ENCODE measurements around the gene MYPOP. TPM values are rescaled to one million over a fixed set of nuclear protein-coding genes. Genes with fewer than 3 reads are reported as not detected.

The MYPOP gene
- total and polyA plus RNA-seq, 2 donors (not counting 3 experiments of a cell fraction or from before 2014, with no cell fraction given): 3.9 to 9.0 TPM

DNA sequence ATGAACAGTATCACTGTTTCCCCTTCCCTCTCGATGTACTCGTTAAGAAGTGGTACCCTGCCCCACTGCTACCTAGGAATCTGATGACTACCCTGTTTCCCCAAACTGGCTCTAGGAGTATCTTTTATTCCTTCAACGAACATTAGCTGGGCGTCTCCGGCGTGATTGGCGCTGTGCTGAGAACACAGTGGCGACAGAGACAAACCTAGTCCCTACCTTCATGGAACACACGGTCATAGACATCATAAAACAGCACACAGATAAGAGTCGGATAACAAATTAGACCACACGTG is 40.2 kb downstream of the MYPOP start:
- Histone ChIP-seq H3K9ac (replicated peaks; ENCODE audit: extremely low read depth, insufficient read depth, low read length) (peak overlapping the region; percentile 68), H2AFZ (ENCODE audit: low read depth, low read length) (peak overlapping the region; percentile 76), H3K9me3 (replicated peaks; ENCODE audit: control insufficient read depth, insufficient read depth, low read length) (no peaks in the 10 kb centered on the region), H3K79me2 (ENCODE audit: control insufficient read depth, insufficient read depth, low read length) (peaks cover 33% of the 10 kb centered on the region), H3K4me2 (ENCODE audit: insufficient read depth, low read length) (peak overlapping the region; percentile 71), H3K27ac (ENCODE audit: insufficient read depth, low read depth, low read length) (peak overlapping the region; percentile 53), H3K4me3 (replicated peaks in 1 of 3; ENCODE audit: insufficient read depth in 1 of 3, low read depth in 1 of 3, low read length in 3 of 3) (peak overlapping the region; percentile 49 to 90 (median 86)), H4K20me1 (replicated peaks; ENCODE audit: control insufficient read depth, extremely low read depth, insufficient read depth, low read length) (no peaks in the 10 kb centered on the region), H3K4me1 (ENCODE audit: control insufficient read depth, extremely low read depth, insufficient read depth, low read length) (peaks cover 4% of the 10 kb centered on the region), H3K36me3 (ENCODE audit: control insufficient read depth in 2 of 2, extremely low read depth in 1 of 2, insufficient read depth in 2 of 2, low read length in 2 of 2) (peaks cover 2 to 6% of the 10 kb centered on the region in 2 experiments), H3K9me1 (replicated peaks; ENCODE audit: control insufficient read depth, extremely low read depth, insufficient read depth, low read length) (no peaks in the 10 kb centered on the region), H3K27me3 (ENCODE audit: control insufficient read depth in 2 of 2, insufficient read depth in 2 of 2, low read length in 2 of 2) (peaks cover 20 to 22% of the 10 kb centered on the region in 2 experiments)
- FAIRE-seq: no peak
- ChIA-PET CTCF (interaction anchor here (1.8 kb wide), 1 partner anchor 154 kb away, joined by 6 read pairs; no protein-coding TSS in a partner anchor), POLR2A (no interaction called here)
- dilution Hi-C loops (cut with MboI; ENCODE audit: extremely low pct_ligation_motif_present, low sequenced_read_pairs): no loop called here
- BruUV-seq (replicated peaks): TSS peak; percentile 49
- DNase-seq (ENCODE audit: low read depth, low spot score): no peak
- intact Hi-C loops (cut with micrococcal nuclease): no loop called here
- TF ChIP-seq JUN (IDR thresholded peaks at IDR 0.05; ENCODE audit: borderline replicate concordance, insufficient read depth, insufficient read length, low read depth): no peak
- TF ChIP-seq, protein P1, sequence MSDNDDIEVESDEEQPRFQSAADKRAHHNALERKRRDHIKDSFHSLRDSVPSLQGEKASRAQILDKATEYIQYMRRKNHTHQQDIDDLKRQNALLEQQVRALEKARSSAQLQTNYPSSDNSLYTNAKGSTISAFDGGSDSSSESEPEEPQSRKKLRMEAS (IDR thresholded peaks at IDR 0.05; ENCODE audit: insufficient read depth, insufficient read length): no peak

DNA sequence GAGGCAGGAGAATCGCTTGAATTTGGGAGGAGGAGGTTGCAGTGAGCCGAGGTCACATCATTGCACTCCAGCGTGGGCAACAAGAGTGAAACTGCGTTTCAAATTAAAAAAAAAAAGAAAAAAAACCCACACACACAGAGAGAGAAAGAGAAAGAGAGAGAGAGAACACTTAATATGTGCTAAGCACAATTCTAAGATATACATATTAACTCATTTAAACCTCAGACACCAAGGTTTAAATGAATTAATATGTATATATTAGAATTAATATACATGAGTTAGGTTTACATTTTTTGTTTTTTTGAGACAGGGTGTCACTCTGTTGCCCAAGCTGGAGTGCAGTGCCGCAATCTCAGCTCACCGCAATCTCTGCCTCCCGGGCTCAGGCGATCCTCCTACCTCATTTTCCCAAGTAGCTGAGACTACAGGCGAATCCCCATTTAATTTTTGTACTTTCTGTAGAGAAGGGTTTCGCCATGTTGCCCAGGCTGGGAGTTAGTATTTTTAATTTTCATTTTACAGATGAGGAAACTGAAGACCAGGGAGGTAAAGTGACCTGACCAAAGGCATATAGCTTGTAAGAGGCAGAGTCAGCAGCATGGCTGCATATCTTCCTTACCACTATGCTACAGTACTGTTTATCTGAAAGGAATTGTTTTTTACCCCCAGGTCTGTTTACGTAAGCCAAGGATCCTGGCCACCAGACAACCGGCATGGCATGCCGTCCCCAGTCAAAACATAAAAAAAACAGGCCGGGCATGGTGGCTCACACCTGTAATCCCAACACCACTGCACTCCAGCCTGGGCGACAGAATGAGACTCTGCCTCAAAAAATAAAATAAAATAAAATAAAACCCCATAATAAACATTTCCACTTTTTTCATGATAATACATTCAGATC is 41.8 kb downstream of the MYPOP start:
- CTCF ChIA-PET: no interaction called here
- peaks cover 41% of the 10 kb centered on the region for H3K79me2 ChIP-seq (ENCODE audit: control insufficient read depth, insufficient read depth, low read length)
- FAIRE-seq: peak; percentile 37

More for the DNA sequence above, 41.8 kb downstream of the MYPOP start:
- H3K27me3 ChIP-seq (ENCODE audit: control insufficient read depth in 2 of 2, insufficient read depth in 2 of 2, low read length in 2 of 2): peaks cover 15 to 18% of the 10 kb centered on the region in 2 experiments
- no peaks in the 10 kb centered on the region for H4K20me1 ChIP-seq (replicated peaks; ENCODE audit: control insufficient read depth, extremely low read depth, insufficient read depth, low read length)
- H3K36me3 ChIP-seq (ENCODE audit: control insufficient read depth in 2 of 2, extremely low read depth in 1 of 2, insufficient read depth in 2 of 2, low read length in 2 of 2): peaks cover 2 to 6% of the 10 kb centered on the region in 2 experiments
- no peaks in the 10 kb centered on the region for H3K9me1 ChIP-seq (replicated peaks; ENCODE audit: control insufficient read depth, extremely low read depth, insufficient read depth, low read length)
- TF ChIP-seq, protein P1 (IDR thresholded peaks at IDR 0.05; ENCODE audit: insufficient read depth, insufficient read length): no peak
- no peak for TF ChIP-seq POLR2A (IDR thresholded peaks at IDR 0.05; ENCODE audit: low read depth, low read length)
- TF ChIP-seq EZH2 (IDR thresholded peaks at IDR 0.05; ENCODE audit: borderline replicate concordance, low read depth, low read length, severe bottlenecking): no peak
- TF ChIP-seq POLR2AphosphoS5 (IDR thresholded peaks at IDR 0.05; ENCODE audit: insufficient read depth, low read depth, low read length): no peak
- no peak for TF ChIP-seq FOS (IDR thresholded peaks at IDR 0.05; ENCODE audit: borderline replicate concordance, insufficient read depth, low read length)
- no peak for TF ChIP-seq JUN (IDR thresholded peaks at IDR 0.05; ENCODE audit: borderline replicate concordance, insufficient read depth, insufficient read length, low read depth)
- TF ChIP-seq GATA2 (IDR thresholded peaks at IDR 0.05; ENCODE audit: insufficient read depth, insufficient read length, low read depth, low read length): no peak
- no peak for TF ChIP-seq MYC (IDR thresholded peaks at IDR 0.05; ENCODE audit: low read depth, low read length)
- TF ChIP-seq, protein P2, sequence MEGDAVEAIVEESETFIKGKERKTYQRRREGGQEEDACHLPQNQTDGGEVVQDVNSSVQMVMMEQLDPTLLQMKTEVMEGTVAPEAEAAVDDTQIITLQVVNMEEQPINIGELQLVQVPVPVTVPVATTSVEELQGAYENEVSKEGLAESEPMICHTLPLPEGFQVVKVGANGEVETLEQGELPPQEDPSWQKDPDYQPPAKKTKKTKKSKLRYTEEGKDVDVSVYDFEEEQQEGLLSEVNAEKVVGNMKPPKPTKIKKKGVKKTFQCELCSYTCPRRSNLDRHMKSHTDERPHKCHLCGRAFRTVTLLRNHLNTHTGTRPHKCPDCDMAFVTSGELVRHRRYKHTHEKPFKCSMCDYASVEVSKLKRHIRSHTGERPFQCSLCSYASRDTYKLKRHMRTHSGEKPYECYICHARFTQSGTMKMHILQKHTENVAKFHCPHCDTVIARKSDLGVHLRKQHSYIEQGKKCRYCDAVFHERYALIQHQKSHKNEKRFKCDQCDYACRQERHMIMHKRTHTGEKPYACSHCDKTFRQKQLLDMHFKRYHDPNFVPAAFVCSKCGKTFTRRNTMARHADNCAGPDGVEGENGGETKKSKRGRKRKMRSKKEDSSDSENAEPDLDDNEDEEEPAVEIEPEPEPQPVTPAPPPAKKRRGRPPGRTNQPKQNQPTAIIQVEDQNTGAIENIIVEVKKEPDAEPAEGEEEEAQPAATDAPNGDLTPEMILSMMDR (IDR thresholded peaks at IDR 0.05; ENCODE audit: extremely low read depth in 1 of 2, insufficient read depth in 1 of 2, low read depth in 1 of 2, low read length in 2 of 2): no peak
- dilution Hi-C loops (cut with MboI; ENCODE audit: extremely low pct_ligation_motif_present, low sequenced_read_pairs): no loop called here
- H3K27ac ChIP-seq (ENCODE audit: insufficient read depth, low read depth, low read length): no peak overlapping the region
- intact Hi-C loops (cut with micrococcal nuclease): no loop called here
- POLR2A ChIA-PET: no interaction called here
- no peak overlapping the region for H3K4me2 ChIP-seq (ENCODE audit: insufficient read depth, low read length)
- H3K9me3 ChIP-seq (replicated peaks; ENCODE audit: control insufficient read depth, insufficient read depth, low read length): no peaks in the 10 kb centered on the region
- no TSS peak for BruUV-seq (replicated peaks)
- H3K4me3 ChIP-seq (replicated peaks in 1 of 3; ENCODE audit: insufficient read depth in 1 of 3, low read depth in 1 of 3, low read length in 3 of 3): no peak overlapping the region
- DNase-seq (ENCODE audit: low read depth, low spot score): no peak
- peaks cover 4% of the 10 kb centered on the region for H3K4me1 ChIP-seq (ENCODE audit: control insufficient read depth, extremely low read depth, insufficient read depth, low read length)
- H2AFZ ChIP-seq (ENCODE audit: low read depth, low read length): no peak overlapping the region
- no peak overlapping the region for H3K9ac ChIP-seq (replicated peaks; ENCODE audit: extremely low read depth, insufficient read depth, low read length)

Data from endothelial cell of umbilical vein (primary cell).